H9 (cell line): ENCODE results near the gene COA7. TPM values are rescaled to one million over a fixed set of nuclear protein-coding genes. Genes with fewer than 3 reads are reported as not detected.
A peak's percentile ranks its signal among the peaks of the same experiment; 100 is the strongest.

Source experiments
- DNase-seq: peaks from one replicate; pipeline ENCODE4 v3.0.0-alpha.2; 2017
- H2AFZ ChIP-seq: one replicate; pipeline ENCODE4 v1.6.1; 2013; ENCODE audit warnings: mild to moderate bottlenecking, low read length, control low read depth, moderate library complexity
- H2AK5ac ChIP-seq: 2 replicates; pipeline ENCODE4 v1.6.1; 2013; ENCODE audit warnings: low read length, control low read depth, mixed read lengths; ENCODE audit not compliant: insufficient read length
- H2BK120ac ChIP-seq: one replicate; pipeline ENCODE4 v1.6.1; 2013; ENCODE audit warnings: low read depth, mild to moderate bottlenecking, low read length, control low read depth, inconsistent platforms; ENCODE audit not compliant: poor library complexity, severe bottlenecking
- H2BK12ac ChIP-seq: 2 replicates; pipeline ENCODE4 v1.6.1; 2013; ENCODE audit warnings: low read length, control low read depth, mixed read lengths, low read depth; ENCODE audit not compliant: insufficient read length
- H2BK15ac ChIP-seq: 2 replicates; pipeline ENCODE4 v1.6.1; 2013; ENCODE audit warnings: low read depth, low read length, control low read depth
- H2BK20ac ChIP-seq: one replicate; pipeline ENCODE4 v1.6.1; 2013; ENCODE audit warnings: low read depth, mild to moderate bottlenecking, low read length, control low read depth, inconsistent platforms; ENCODE audit not compliant: poor library complexity, severe bottlenecking
- H2BK5ac ChIP-seq: 2 replicates; pipeline ENCODE4 v1.6.1; 2013; ENCODE audit warnings: low read length, control low read depth, mixed read lengths; ENCODE audit not compliant: insufficient read length
- H3K14ac ChIP-seq: 2 replicates; pipeline ENCODE4 v1.6.1; 2013; ENCODE audit warnings: low read length, control low read depth; ENCODE audit not compliant: insufficient read depth
- H3K18ac ChIP-seq: 2 replicates; pipeline ENCODE4 v1.6.1; 2013; ENCODE audit warnings: low read depth, mild to moderate bottlenecking, mixed read lengths, low read length, control low read depth; ENCODE audit not compliant: insufficient read length
- H3K23ac ChIP-seq: 2 replicates; pipeline ENCODE4 v1.6.1; 2013; ENCODE audit warnings: low read length, control low read depth, mixed read lengths, low read depth; ENCODE audit not compliant: insufficient read length
- H3K23me2 ChIP-seq: 2 replicates; pipeline ENCODE4 v1.6.1; 2013; ENCODE audit warnings: low read depth, mild to moderate bottlenecking, mixed read lengths, low read length, control low read depth; ENCODE audit not compliant: insufficient read length, poor library complexity, severe bottlenecking
- H3K27ac ChIP-seq: 2 replicates; pipeline ENCODE4 v1.5.1; 2013; ENCODE audit warnings: low read length, control low read depth, mixed read lengths, low read depth; ENCODE audit not compliant: insufficient read length
- H3K27me3 ChIP-seq: 2 replicates; pipeline ENCODE4 v1.6.1; 2013; ENCODE audit warnings: low read length, control low read depth, inconsistent platforms; ENCODE audit not compliant: insufficient read depth
- H3K4ac ChIP-seq: 2 replicates; pipeline ENCODE4 v1.6.1; 2013; ENCODE audit warnings: low read depth, mild to moderate bottlenecking, control low read depth, inconsistent platforms, low read length, moderate library complexity
- H3K4me1 ChIP-seq: 2 replicates; pipeline ENCODE4 v1.6.1; 2013; ENCODE audit warnings: low read length, control low read depth, inconsistent platforms; ENCODE audit not compliant: insufficient read depth
- H3K4me2 ChIP-seq: 2 replicates; pipeline ENCODE4 v1.6.1; 2013; ENCODE audit warnings: low read length, control low read depth, mixed read lengths; ENCODE audit not compliant: insufficient read length, insufficient read depth
- H3K56ac ChIP-seq: 2 replicates; pipeline ENCODE4 v1.6.1; 2013; ENCODE audit warnings: low read depth, mild to moderate bottlenecking, mixed read lengths, low read length, control low read depth; ENCODE audit not compliant: insufficient read length
- H3K79me1 ChIP-seq: 2 replicates; pipeline ENCODE4 v1.6.1; 2013; ENCODE audit warnings: low read depth, mild to moderate bottlenecking, moderate library complexity, low read length, control low read depth, inconsistent platforms; ENCODE audit not compliant: insufficient read depth, poor library complexity, severe bottlenecking
- H3K79me2 ChIP-seq: 2 replicates; pipeline ENCODE4 v1.6.1; 2013; ENCODE audit warnings: low read length, control low read depth, inconsistent platforms; ENCODE audit not compliant: insufficient read depth
- H3K9ac ChIP-seq: 2 replicates; pipeline ENCODE4 v1.6.1; 2013; ENCODE audit warnings: low read length, control low read depth, mixed read lengths; ENCODE audit not compliant: insufficient read length; ENCODE audit errors: extremely low read depth
- H3K9me3 ChIP-seq: one replicate; pipeline ENCODE4 v1.6.1; 2013; ENCODE audit warnings: low read depth, low read length, inconsistent platforms; ENCODE audit not compliant: control insufficient read depth
- H3T11ph ChIP-seq: one replicate; pipeline ENCODE4 v1.6.1; 2013; ENCODE audit warnings: mild to moderate bottlenecking, low read length, control low read depth, inconsistent platforms
- H4K20me1 ChIP-seq: one replicate; pipeline ENCODE4 v1.6.1; 2013; ENCODE audit not compliant: control insufficient read depth, insufficient read length, insufficient read depth
- H4K5ac ChIP-seq: 2 replicates; pipeline ENCODE4 v1.6.1; 2013; ENCODE audit warnings: low read depth, mild to moderate bottlenecking, mixed read lengths, low read length, control low read depth; ENCODE audit not compliant: insufficient read length
- H4K8ac ChIP-seq: replicated peaks from 2 replicates; pipeline ENCODE4 v1.6.1; 2013; ENCODE audit warnings: low read length, control low read depth, mixed read lengths, low read depth; ENCODE audit not compliant: insufficient read length
- H4K91ac ChIP-seq: 2 replicates; pipeline ENCODE4 v1.6.1; 2013; ENCODE audit warnings: low read depth, mild to moderate bottlenecking, moderate library complexity, mixed read lengths, low read length, control low read depth; ENCODE audit not compliant: insufficient read length
- H3K27ac Mint-ChIP-seq, 3 experiments: 2 replicates in 2 of 3; 3 replicates in 1 of 3; pipeline ENCODE4 v1.8.0; 2020 to 2021; ENCODE audit warnings: mixed read lengths in 3 of 3, mild to moderate bottlenecking in 1 of 3, moderate library complexity in 1 of 3
- H3K27me3 Mint-ChIP-seq: 2 replicates; pipeline ENCODE4 v1.8.0; 2021; ENCODE audit warnings: low read depth, mild to moderate bottlenecking, moderate library complexity, mixed read lengths
- H3K36me3 Mint-ChIP-seq, 3 experiments: 2 replicates in 2 of 3; 3 replicates in 1 of 3; pipeline ENCODE4 v1.8.0; 2020 to 2021; ENCODE audit warnings: low read depth in 3 of 3, mixed read lengths in 3 of 3; ENCODE audit not compliant: insufficient read depth in 1 of 3
- H3K4me1 Mint-ChIP-seq, 2 experiments: 2 replicates each; pipeline ENCODE4 v1.8.0; 2020; ENCODE audit warnings: mixed read lengths in 2 of 2
- H3K4me3 Mint-ChIP-seq, 2 experiments: 2 replicates in 1 of 2; 3 replicates in 1 of 2; pipeline ENCODE4 v1.8.0; 2020 to 2021; ENCODE audit warnings: mild to moderate bottlenecking in 2 of 2, mixed read lengths in 2 of 2, moderate library complexity in 1 of 2
- H3K9me3 Mint-ChIP-seq, 2 experiments: 2 replicates in 1 of 2; 3 replicates in 1 of 2; pipeline ENCODE4 v1.8.0; 2020; ENCODE audit warnings: mild to moderate bottlenecking in 2 of 2, mixed read lengths in 2 of 2, moderate library complexity in 1 of 2
- WGBS: extraction: QIAGEN DNeasy Blood & Tissue Kit; methylation state at CpG from one replicate; pipeline ENCODE4 v1.1.7; 2013; ENCODE audit warnings: missing lambda C conversion rate, low lambda C conversion rate, mixed read lengths; ENCODE audit not compliant: insufficient read length; ENCODE audit errors: extremely low coverage; 5-methylcytosine and 5-hydroxymethylcytosine counted together
- total RNA-seq: library from RNA; stranded (reverse); gene quantifications from 2 replicates; pipeline ENCODE4 v1.2.1, GENCODE V29; 2021
- TF ChIP-seq, protein P1 (sequence below): fragments of 200-600 bp; sonication (generic); conservative IDR thresholded peaks from 3 replicates; pipeline ENCODE4 v1.8.0; 2021; ENCODE audit warnings: antibody characterized with exemption, mild to moderate bottlenecking

Gene COA7
- total RNA-seq, 1 experiment from 2014 or later = 69.1 TPM

DNA sequence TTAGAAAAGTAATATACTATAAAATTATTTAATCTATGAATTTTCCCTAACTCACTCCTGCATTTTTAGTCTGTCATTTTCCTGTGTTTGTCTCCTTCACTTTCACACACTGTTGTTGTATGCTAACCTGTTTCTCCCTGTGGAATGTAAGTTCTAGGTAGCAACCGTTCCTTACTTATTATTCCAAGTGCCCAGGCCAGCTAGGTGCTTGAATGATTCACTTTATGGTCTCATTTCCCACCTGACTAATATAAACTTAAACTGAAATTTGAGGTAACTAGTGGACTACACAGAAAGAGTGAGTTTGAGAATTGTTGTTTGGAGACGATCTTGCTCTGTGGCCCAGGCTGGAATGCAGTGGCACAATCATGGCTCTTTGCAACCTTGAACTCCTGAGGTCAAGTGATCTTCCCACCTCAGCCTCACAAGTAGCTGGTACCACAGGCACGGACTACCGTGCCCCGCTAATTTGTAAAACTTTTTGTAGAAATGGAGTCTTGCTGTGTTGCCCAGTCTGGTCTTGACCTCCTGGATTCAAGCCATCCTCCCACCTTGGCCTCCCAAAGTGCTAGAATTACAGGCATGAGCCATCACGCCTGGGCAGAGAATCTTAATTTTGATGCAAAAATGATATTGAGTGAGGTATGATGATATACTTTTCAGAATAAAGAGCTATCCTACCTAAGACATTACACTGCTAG, 30.0 kb upstream of the COA7 start:
- TF ChIP-seq, protein P1, sequence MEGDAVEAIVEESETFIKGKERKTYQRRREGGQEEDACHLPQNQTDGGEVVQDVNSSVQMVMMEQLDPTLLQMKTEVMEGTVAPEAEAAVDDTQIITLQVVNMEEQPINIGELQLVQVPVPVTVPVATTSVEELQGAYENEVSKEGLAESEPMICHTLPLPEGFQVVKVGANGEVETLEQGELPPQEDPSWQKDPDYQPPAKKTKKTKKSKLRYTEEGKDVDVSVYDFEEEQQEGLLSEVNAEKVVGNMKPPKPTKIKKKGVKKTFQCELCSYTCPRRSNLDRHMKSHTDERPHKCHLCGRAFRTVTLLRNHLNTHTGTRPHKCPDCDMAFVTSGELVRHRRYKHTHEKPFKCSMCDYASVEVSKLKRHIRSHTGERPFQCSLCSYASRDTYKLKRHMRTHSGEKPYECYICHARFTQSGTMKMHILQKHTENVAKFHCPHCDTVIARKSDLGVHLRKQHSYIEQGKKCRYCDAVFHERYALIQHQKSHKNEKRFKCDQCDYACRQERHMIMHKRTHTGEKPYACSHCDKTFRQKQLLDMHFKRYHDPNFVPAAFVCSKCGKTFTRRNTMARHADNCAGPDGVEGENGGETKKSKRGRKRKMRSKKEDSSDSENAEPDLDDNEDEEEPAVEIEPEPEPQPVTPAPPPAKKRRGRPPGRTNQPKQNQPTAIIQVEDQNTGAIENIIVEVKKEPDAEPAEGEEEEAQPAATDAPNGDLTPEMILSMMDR = no peak
- Histone ChIP-seq H4K20me1 (no peaks in the 10 kb centered on the region), H4K91ac (no peak overlapping the region), H3K4me2 (peak overlapping the region; percentile 12), H3K79me2 (peaks cover 3% of the 10 kb centered on the region; the same call in 1 of the 2 replicates), H3K4me1 (no peaks in the 10 kb centered on the region), H2AK5ac (no peak overlapping the region), H4K8ac (no peak overlapping the region), H2BK12ac (no peak overlapping the region), H3K14ac (no peak overlapping the region), H2BK120ac (no peak overlapping the region), H3K9ac (no peak overlapping the region), H3K9me3 (no peaks in the 10 kb centered on the region), H3K23me2 (peaks cover 9% of the 10 kb centered on the region), H3K27me3 (no peaks in the 10 kb centered on the region), H2BK15ac (no peak overlapping the region), H2BK20ac (no peak overlapping the region), H3T11ph (no peak overlapping the region), H2BK5ac (no peak overlapping the region), H3K79me1 (peaks cover 10% of the 10 kb centered on the region), H4K5ac (no peak overlapping the region), H3K56ac (no peak overlapping the region), H3K18ac (no peak overlapping the region), H3K23ac (no peak overlapping the region), H3K27ac (no peak overlapping the region), H2AFZ (no peak overlapping the region), H3K4ac (no peak overlapping the region)
- Mint-ChIP-seq H3K36me3 (peaks cover 3 to 8% (median 4%) of the 10 kb centered on the region in 3 experiments; a peak in 5 of 7 replicates), H3K4me1 (peaks cover 9 to 29% of the 10 kb centered on the region in 2 experiments), H3K9me3 (no peaks in the 10 kb centered on the region), H3K27me3 (no peaks in the 10 kb centered on the region), H3K27ac (no peak overlapping the region), H3K4me3 (peak overlapping the region; percentile 3 to 94; a peak in 4 of 5 replicates)
- DNase-seq = no peak
- WGBS = no CpG with 5 or more reads among the region's 6 CpGs
